Measurements from ENCODE around the gene TCFL5.

The TCFL5 gene

DNA sequence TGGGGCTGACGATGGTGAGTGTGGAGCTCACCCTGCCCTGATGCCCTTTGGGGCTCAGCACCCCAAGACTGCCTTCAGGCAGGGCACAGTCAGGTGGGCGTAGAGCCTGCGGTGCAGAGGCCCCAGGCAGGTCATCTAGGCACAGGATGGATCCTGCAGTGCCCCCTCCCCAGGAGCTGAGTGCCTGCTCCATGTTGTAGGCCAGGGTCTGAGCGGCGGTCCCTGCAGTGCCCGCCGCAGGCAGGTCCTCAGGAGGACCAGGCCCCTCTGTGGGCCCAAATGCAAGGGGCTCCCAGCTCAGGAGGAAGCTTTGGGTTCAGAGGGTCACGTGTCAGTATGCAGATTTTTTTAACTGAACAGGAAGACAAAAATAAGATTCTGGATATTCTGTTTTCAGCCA is 62.6 kb downstream of the TCFL5 start:
- no peak for DNase-seq (ENCODE audit: low read depth in 2 of 2)

- no peak for DNase-seq (ENCODE audit: low read depth in 2 of 2)
These were observed 63.7 kb downstream of the TCFL5 start for GRCh38 chr20:62797671-62798532.

GRCh38 chr20:62796699-62797491 is 64.7 kb downstream of the TCFL5 start:
- DNase-seq (ENCODE audit: low read depth in 2 of 2) = no peak

GRCh38 chr20:62795023-62795761 is 66.4 kb downstream of the TCFL5 start:
- peak; percentile 62 to 65 for DNase-seq (ENCODE audit: low read depth in 2 of 2)

GRCh38 chr20:62794007-62794724 is 67.5 kb downstream of the TCFL5 start:
- peak; percentile 88 to 91 for DNase-seq (ENCODE audit: low read depth in 2 of 2)

DNA sequence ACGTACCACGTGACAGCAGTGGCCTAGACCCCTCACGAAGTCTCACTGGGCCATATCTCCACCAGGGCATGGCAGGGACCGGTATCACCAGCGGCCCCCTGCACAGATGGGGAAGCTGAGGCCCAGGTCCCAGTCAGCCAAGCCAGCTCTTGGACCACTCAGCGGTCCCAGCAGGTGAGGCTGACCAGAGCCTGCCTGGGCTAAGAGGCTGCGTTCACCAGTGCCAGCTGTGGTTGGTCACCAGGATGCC is 67.9 kb downstream of the TCFL5 start:
- no peak for DNase-seq (ENCODE audit: low read depth in 2 of 2)

GRCh38 chr20:62792940-62793756 is 68.5 kb downstream of the TCFL5 start:
- no peak for DNase-seq (ENCODE audit: low read depth in 2 of 2)

DNA sequence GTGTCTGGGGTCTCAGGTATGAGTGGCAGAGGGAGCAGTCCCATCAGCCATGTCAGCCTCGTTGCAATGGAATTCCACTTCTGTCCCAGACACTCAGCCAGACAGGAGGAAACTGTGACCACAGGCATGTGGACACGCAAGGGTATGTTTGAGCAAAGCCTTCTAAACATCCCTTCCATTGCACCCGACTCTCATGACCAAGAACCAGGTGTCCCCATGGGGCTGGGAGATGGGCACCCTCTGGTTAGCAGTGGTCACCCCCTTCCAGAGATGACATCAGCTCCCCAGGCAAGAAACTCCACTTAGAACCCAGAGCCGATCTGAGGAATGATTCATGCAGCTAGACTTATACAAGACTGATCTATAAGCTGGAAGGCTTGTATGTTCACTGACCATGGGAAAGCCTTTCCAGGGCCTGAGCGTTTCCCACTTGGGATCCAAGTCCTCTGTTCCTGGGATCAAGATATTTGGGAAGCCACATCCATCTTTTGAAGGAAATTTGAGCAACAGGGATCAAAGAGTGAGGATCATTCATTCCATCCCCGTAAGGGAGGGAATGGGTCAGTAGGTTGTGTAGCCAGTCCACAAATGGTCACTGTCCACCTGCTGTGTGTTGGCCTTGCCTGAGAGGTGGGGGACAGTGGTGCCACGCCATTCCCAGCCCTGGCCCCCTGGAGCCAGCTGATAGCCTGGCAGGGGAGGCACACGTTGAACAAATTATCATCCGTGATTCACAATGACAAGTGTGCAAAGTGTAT is 69.3 kb downstream of the TCFL5 start:
- no peak for DNase-seq (ENCODE audit: low read depth in 2 of 2)

DNA sequence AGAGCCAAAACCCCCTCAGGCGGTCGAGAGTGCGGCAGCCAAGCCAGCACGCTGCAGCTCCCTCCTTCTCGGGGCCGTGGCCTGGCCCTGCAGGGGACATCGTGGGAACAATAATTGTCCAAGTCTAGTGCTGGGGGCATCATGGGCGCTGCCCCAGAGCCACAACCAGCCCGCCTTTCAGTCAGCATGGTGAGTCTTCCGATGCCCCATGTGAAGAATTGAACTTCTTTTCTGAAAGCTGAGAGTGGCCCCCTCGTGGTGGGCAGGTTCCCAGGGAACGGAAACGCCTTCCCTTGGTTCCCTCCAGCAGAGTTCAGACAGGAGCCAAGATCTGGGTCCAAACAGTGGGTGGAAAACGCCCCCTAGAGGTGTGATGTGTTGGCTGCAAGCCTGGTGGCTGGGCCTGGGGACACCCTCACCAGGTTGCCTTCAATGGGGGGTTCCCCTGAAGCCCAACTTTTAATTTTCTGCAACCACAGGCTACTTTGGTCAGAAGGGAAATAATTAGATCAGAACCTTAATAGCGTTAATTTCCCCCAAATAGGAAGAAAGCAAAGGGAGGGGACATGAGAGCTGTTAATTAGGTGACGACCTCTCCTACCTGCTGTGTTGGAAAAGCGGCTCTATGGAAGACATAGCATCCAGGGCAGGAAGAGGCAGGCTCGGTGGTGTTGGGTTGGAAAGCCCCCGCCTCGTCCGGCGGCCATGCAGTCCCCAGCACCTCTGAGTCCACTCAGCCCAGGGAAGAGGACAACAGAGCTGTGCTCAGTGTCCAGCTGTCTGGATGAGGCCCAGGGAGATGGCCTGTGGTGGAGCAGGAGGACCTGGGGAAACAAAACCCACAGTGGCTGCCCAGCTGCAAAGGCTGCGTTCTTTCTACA is 70.1 kb downstream of the TCFL5 start:
- DNase-seq (ENCODE audit: low read depth in 2 of 2) = peak; percentile 61 to 62
